HG02763 (cell line): ENCODE measurements around the gene PCDHB16.
"Not testable (repeated sequence)": the region's sequence is repeated elsewhere in the genome, so short reads cannot be mapped to it uniquely, and the experiment has no call there.

Source experiments
- ATAC-seq: cut with Tn5 transposase; IDR thresholded peaks from one replicate; pipeline ENCODE4 v1.9.1; 2021; ENCODE audit warnings: mild to moderate bottlenecking, moderate library complexity; ENCODE audit not compliant: unreplicated experiment

Gene PCDHB16

DNA sequence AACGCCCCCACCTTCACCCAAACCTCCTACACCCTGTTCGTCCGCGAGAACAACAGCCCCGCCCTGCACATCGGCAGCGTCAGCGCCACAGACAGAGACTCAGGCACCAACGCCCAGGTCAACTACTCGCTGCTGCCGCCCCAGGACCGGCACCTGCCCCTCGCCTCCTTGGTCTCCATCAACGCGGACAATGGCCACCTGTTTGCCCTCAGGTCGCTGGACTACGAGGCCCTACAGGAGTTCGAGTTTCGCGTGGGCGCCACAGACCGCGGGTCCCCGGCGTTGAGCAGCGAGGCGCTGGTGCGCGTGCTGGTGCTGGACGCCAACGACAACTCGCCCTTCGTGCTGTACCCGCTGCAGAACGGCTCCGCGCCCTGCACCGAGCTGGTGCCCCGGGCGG is 42.7 kb downstream of the PCDHB16 start:
- not testable (repeated sequence) for ATAC-seq

- ATAC-seq = not testable (repeated sequence)
Observed at GRCh38 chr5:141225421-141225820, 43.2 kb downstream of the PCDHB16 start.

- ATAC-seq = no peak
Observed at GRCh38 chr5:141234109-141234667, 52.0 kb downstream of the PCDHB16 start.
